OCI-LY7 (cell line): ENCODE data around the gene CAPZB. TPM values are rescaled to one million over a fixed set of nuclear protein-coding genes. Genes with fewer than 3 reads are reported as not detected.

Source experiments
- BruUV-seq: library from RNA; stranded (reverse); fragments of 400-500 nt; replicated peaks from 2 replicates; lab custom pipeline; 2021; lab: Mats Ljungman, UMichigan
- CTCF ChIA-PET: fragments of 300-600 bp; sonication (Branson Sonifier 250); formaldehyde crosslinking; loops from one replicate; lab custom pipeline; 2022; ENCODE audit warnings: antibody characterized with exemption; ENCODE audit not compliant: unreplicated experiment; lab: Charles Lee
- POLR2A ChIA-PET: fragments of 300-600 bp; sonication (Branson Sonifier 250); formaldehyde crosslinking; loops from one replicate; lab custom pipeline; 2022; ENCODE audit warnings: antibody characterized with exemption; lab: Charles Lee
- DNase-seq: peaks from one replicate; pipeline ENCODE4 v3.0.0-alpha.2; 2015; ENCODE audit warnings: low spot score
- H2AFZ ChIP-seq: fragments of 200-600 bp; sonication (generic), shearing (Covaris generic); 2 replicates; pipeline ENCODE4 v1.6.1; 2014; ENCODE audit warnings: mild to moderate bottlenecking, antibody characterized with exemption, low read length, moderate library complexity
- H3K27ac ChIP-seq: fragments of 200-600 bp; sonication (generic); 2 replicates; pipeline ENCODE4 v1.5.1; 2014; ENCODE audit warnings: mixed run types, low read depth, mild to moderate bottlenecking, moderate library complexity, low read length, inconsistent platforms; ENCODE audit not compliant: poor library complexity, severe bottlenecking
- H3K36me3 ChIP-seq: fragments of 200-600 bp; sonication (generic); 2 replicates; pipeline ENCODE4 v1.6.1; 2014; ENCODE audit warnings: mild to moderate bottlenecking, antibody characterized with exemption, low read length, moderate library complexity, mixed read lengths; ENCODE audit not compliant: insufficient read depth
- H3K4me1 ChIP-seq: fragments of 200-600 bp; sonication (generic); 2 replicates; pipeline ENCODE4 v1.5.1; 2014; ENCODE audit warnings: mild to moderate bottlenecking, low read length; ENCODE audit not compliant: insufficient read depth, poor library complexity, severe bottlenecking
- H3K4me2 ChIP-seq: fragments of 200-600 bp; sonication (generic); 2 replicates; pipeline ENCODE4 v1.6.1; 2014; ENCODE audit warnings: mild to moderate bottlenecking, low read length
- H3K4me3 ChIP-seq: fragments of 200-600 bp; sonication (generic); 2 replicates; pipeline ENCODE4 v1.5.1; 2014; ENCODE audit warnings: mild to moderate bottlenecking, low read depth, low read length; ENCODE audit not compliant: poor library complexity, severe bottlenecking
- H3K79me2 ChIP-seq: fragments of 200-600 bp; sonication (generic); 2 replicates; pipeline ENCODE4 v1.6.1; 2016; ENCODE audit warnings: low read depth, mild to moderate bottlenecking, low read length, moderate library complexity, mixed read lengths; ENCODE audit not compliant: insufficient read depth
- H3K9me2 ChIP-seq: fragments of 200-600 bp; sonication (generic); 2 replicates; pipeline ENCODE4 v1.6.1; 2016; ENCODE audit warnings: mild to moderate bottlenecking, low read length, mixed read lengths; ENCODE audit not compliant: insufficient read depth
- H3K9me3 ChIP-seq: fragments of 200-600 bp; sonication (generic); 2 replicates; pipeline ENCODE4 v1.6.1; 2014; ENCODE audit warnings: mild to moderate bottlenecking, mixed run types, low read length, mixed read lengths
- H4K20me1 ChIP-seq: fragments of 200-600 bp; sonication (generic); 2 replicates; pipeline ENCODE4 v1.6.1; 2014; ENCODE audit warnings: mild to moderate bottlenecking, antibody characterized with exemption, low read length, moderate library complexity, mixed read lengths; ENCODE audit not compliant: insufficient read depth
- CTCF ChIP-seq: fragments of 200-600 bp; sonication (generic); conservative IDR thresholded peaks from 2 replicates; pipeline ENCODE4 v1.5.1; 2014; ENCODE audit warnings: mild to moderate bottlenecking, antibody characterized with exemption, low read length, moderate library complexity, mixed read lengths
- EZH2phosphoT487 ChIP-seq: fragments of 200-600 bp; sonication (generic); IDR thresholded peaks from 2 replicates; pipeline ENCODE4 v1.6.1; 2018; ENCODE audit warnings: low read depth, borderline replicate concordance, mild to moderate bottlenecking, mixed run types, antibody characterized with exemption, low read length, moderate library complexity, mixed read lengths
- intact Hi-C: fragments of 100-400 bp; cut with micrococcal nuclease; formaldehyde crosslinking; loops from one replicate; pipeline ENCODE4 v1.10.0; 2022; ENCODE audit not compliant: unreplicated experiment
- total RNA-seq, 2 experiments: library from RNA; depleted of rRNA in 1 of 2; stranded (reverse); fragments of >200 nt in 1 of 2; shearing (Covaris generic) in 1 of 2; gene quantifications; 2 replicates each; pipeline ENCODE4 v1.2.3, GENCODE V29; 2014 to 2022

CAPZB gene
- total RNA-seq, 2 experiments from 2014 or later: 61.3 to 187 TPM

GRCh38 chr1:19372602-19373001 is 112.7 kb downstream of the CAPZB start:
- POLR2A ChIA-PET: no interaction called here
- Histone ChIP-seq H2AFZ (no peak overlapping the region), H3K36me3 (peaks cover 27% of the 10 kb centered on the region), H3K4me2 (no peak overlapping the region), H3K27ac (no peak overlapping the region), H3K4me3 (no peak overlapping the region), H3K9me2 (no peaks in the 10 kb centered on the region), H3K79me2 (no peaks in the 10 kb centered on the region), H3K4me1 (no peaks in the 10 kb centered on the region), H3K9me3 (no peaks in the 10 kb centered on the region), H4K20me1 (no peaks in the 10 kb centered on the region; the same call in 1 of the 2 replicates)
- intact Hi-C loops: no loop called here
- CTCF ChIA-PET: no interaction called here
- TF ChIP-seq CTCF: no peak
- TF ChIP-seq EZH2phosphoT487: no peak
- BruUV-seq: no TSS peak
- DNase-seq: no peak

- Histone ChIP-seq H3K27ac (no peak overlapping the region), H3K9me3 (no peaks in the 10 kb centered on the region), H3K9me2 (no peaks in the 10 kb centered on the region), H3K4me2 (no peak overlapping the region), H3K36me3 (peaks cover 23% of the 10 kb centered on the region), H3K4me3 (no peak overlapping the region), H2AFZ (no peak overlapping the region), H3K4me1 (no peaks in the 10 kb centered on the region), H4K20me1 (no peaks in the 10 kb centered on the region; the same call in 1 of the 2 replicates), H3K79me2 (no peaks in the 10 kb centered on the region)
- POLR2A ChIA-PET: no interaction called here
- DNase-seq: no peak
- no TSS peak for BruUV-seq
- CTCF ChIA-PET: no interaction called here
- no peak for TF ChIP-seq EZH2phosphoT487
- no peak for TF ChIP-seq CTCF
- intact Hi-C loops: no loop called here
Observed at GRCh38 chr1:19372136-19372514, 113.2 kb downstream of the CAPZB start.

- TF ChIP-seq CTCF (no peak), EZH2phosphoT487 (no peak)
- no peak for DNase-seq
- Histone ChIP-seq H2AFZ (no peak overlapping the region), H3K4me2 (no peak overlapping the region), H4K20me1 (no peaks in the 10 kb centered on the region; the same call in 1 of the 2 replicates), H3K9me3 (no peaks in the 10 kb centered on the region), H3K79me2 (no peaks in the 10 kb centered on the region), H3K9me2 (no peaks in the 10 kb centered on the region), H3K36me3 (peaks cover 16% of the 10 kb centered on the region), H3K27ac (no peak overlapping the region), H3K4me3 (no peak overlapping the region), H3K4me1 (no peaks in the 10 kb centered on the region)
- intact Hi-C loops: no loop called here
- CTCF ChIA-PET: no interaction called here
- POLR2A ChIA-PET: interaction anchor here (0.6 kb wide), 1 partner anchor 1671 kb away, joined by 3 read pairs; no protein-coding TSS in a partner anchor
- no TSS peak for BruUV-seq
Observed at GRCh38 chr1:19371226-19372135, 113.9 kb downstream of the CAPZB start.
